OCI-LY3 (cell line): Measurements from ENCODE around the gene ATOH1.

ENCODE experiments used
- H2AFZ ChIP-seq: fragments of 200-600, 300-600 bp; shearing (Covaris generic); 2 replicates; pipeline ENCODE4 v1.6.0; 2014; ENCODE audit warnings: antibody characterized with exemption, low read depth, low read length
- H3K27ac ChIP-seq: fragments of 200-600, 300-600 bp; sonication (generic); 2 replicates; pipeline ENCODE4 v1.5.1; 2014; ENCODE audit warnings: mild to moderate bottlenecking, low read length, moderate library complexity, mixed read lengths
- H3K27me3 ChIP-seq: fragments of 200-600, 300-600 bp; sonication (generic); 2 replicates; pipeline ENCODE4 v1.6.1; 2014; ENCODE audit warnings: low read depth, low read length, mixed read lengths
- H3K36me3 ChIP-seq: fragments of 200-600, 300-600 bp; sonication (generic); replicated peaks from 2 replicates; pipeline ENCODE3; 2014; ENCODE audit warnings: low read depth, low read length, mixed read lengths
- H3K4me1 ChIP-seq: fragments of 300-600, 200-600 bp; sonication (generic); 2 replicates; pipeline ENCODE4 v1.6.1; 2014; ENCODE audit warnings: low read length, mixed read lengths
- H3K4me2 ChIP-seq: fragments of 200-600, 300-600 bp; sonication (generic); 2 replicates; pipeline ENCODE4 v1.6.1; 2014; ENCODE audit warnings: low read length, mixed read lengths
- H3K4me3 ChIP-seq: fragments of 300-600, 200-600 bp; sonication (generic); 2 replicates; pipeline ENCODE4 v1.5.1; 2014; ENCODE audit warnings: antibody characterized with exemption, mild to moderate bottlenecking, low read length, moderate library complexity
- H3K79me2 ChIP-seq: fragments of 300-600, 200-600 bp; shearing (Covaris generic); 2 replicates; pipeline ENCODE4 v1.6.1; 2014; ENCODE audit warnings: mild to moderate bottlenecking, low read length, mixed read lengths
- H3K9ac ChIP-seq: fragments of 300-600, 200-600 bp; shearing (Covaris generic); 2 replicates; pipeline ENCODE4 v1.6.0; 2014; ENCODE audit warnings: mild to moderate bottlenecking, low read length, moderate library complexity
- H3K9me3 ChIP-seq: fragments of 200-600, 300-600 bp; shearing (Covaris generic); 2 replicates; pipeline ENCODE4 v1.6.1; 2014; ENCODE audit warnings: low read length, mixed read lengths; ENCODE audit not compliant: insufficient read depth
- H4K20me1 ChIP-seq: fragments of 200-600, 300-600 bp; sonication (generic); 2 replicates; pipeline ENCODE4 v1.6.1; 2016; ENCODE audit warnings: low read length, mixed read lengths; ENCODE audit not compliant: insufficient read depth
- EZH2phosphoT487 ChIP-seq: fragments of 200-600 bp; shearing (Covaris generic); IDR thresholded peaks from 2 replicates; pipeline ENCODE4 v1.6.1; 2018; ENCODE audit warnings: antibody characterized with exemption, mixed run types, low read depth
- TF ChIP-seq, protein P1 (sequence below): fragments of 200-600, 300-600 bp; sonication (generic); IDR thresholded peaks from 2 replicates; pipeline ENCODE4 v1.5.1; 2014; ENCODE audit warnings: antibody characterized with exemption, low read length, low read depth

Gene ATOH1

DNA sequence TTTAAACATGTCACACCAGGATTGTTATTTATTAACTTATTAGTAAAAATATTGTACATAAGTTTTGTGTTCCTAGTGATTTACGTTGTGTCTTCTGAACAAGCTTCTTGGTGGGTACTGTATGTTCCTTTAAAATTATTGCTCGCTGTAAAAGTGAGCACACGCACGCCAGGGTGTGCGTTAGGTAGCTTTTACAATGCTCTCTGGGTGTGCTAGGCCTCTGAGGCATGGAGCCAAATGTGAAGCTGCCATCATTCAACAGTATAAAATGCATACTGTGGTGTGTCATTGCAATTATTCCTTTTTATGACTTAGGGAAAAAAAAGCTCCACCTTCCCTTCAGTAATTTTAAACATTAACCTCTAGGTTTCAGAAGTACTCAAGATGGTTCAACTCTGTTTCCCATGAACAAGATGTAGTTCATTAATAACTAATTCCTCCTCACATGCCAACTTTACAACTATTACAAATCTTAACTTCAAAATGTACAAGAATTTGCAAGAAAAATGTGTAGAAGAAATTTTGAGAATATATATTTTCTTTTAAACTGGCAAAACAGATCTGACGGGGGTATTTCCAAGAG is 42.4 kb downstream of the ATOH1 start:
- no peaks in the 10 kb centered on the region for H3K36me3 ChIP-seq
- H3K27ac ChIP-seq, result no peak overlapping the region
- no peaks in the 10 kb centered on the region for H3K27me3 ChIP-seq
- H2AFZ ChIP-seq, result no peak overlapping the region
- H3K9me3 ChIP-seq, result no peaks in the 10 kb centered on the region
- no peak overlapping the region for H3K4me2 ChIP-seq
- TF ChIP-seq EZH2phosphoT487, result no peak
- TF ChIP-seq, protein P1, sequence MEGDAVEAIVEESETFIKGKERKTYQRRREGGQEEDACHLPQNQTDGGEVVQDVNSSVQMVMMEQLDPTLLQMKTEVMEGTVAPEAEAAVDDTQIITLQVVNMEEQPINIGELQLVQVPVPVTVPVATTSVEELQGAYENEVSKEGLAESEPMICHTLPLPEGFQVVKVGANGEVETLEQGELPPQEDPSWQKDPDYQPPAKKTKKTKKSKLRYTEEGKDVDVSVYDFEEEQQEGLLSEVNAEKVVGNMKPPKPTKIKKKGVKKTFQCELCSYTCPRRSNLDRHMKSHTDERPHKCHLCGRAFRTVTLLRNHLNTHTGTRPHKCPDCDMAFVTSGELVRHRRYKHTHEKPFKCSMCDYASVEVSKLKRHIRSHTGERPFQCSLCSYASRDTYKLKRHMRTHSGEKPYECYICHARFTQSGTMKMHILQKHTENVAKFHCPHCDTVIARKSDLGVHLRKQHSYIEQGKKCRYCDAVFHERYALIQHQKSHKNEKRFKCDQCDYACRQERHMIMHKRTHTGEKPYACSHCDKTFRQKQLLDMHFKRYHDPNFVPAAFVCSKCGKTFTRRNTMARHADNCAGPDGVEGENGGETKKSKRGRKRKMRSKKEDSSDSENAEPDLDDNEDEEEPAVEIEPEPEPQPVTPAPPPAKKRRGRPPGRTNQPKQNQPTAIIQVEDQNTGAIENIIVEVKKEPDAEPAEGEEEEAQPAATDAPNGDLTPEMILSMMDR, result no peak
- H3K4me1 ChIP-seq, result no peaks in the 10 kb centered on the region
- no peak overlapping the region for H3K4me3 ChIP-seq
- H3K79me2 ChIP-seq, result no peaks in the 10 kb centered on the region
- H3K9ac ChIP-seq, result no peak overlapping the region
- H4K20me1 ChIP-seq, result no peaks in the 10 kb centered on the region

DNA sequence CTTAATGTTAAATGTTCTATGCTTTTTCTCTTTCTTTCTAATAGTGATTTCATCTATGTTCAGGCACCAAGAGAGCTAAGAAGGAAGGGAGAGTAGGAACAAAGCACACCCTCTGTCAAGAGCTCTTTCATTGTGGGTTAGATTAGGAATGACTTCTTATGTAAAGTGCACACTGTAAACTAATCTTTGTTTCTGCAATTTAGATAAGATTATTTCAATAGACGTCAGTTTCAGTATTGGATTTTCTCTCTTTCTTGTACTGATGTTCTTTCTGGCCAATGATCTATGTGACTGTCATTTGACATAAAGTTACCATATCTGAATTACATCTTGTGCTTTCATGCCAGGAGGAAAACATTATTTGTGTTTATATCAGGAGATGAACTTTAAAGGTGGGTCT is 48.2 kb downstream of the ATOH1 start:
- H2AFZ ChIP-seq, result no peak overlapping the region
- TF ChIP-seq, protein P1, result no peak
- TF ChIP-seq EZH2phosphoT487, result no peak
- H3K27me3 ChIP-seq, result no peaks in the 10 kb centered on the region
- H3K4me1 ChIP-seq, result peaks cover 7% of the 10 kb centered on the region
- no peaks in the 10 kb centered on the region for H3K36me3 ChIP-seq
- H3K27ac ChIP-seq, result no peak overlapping the region
- H3K79me2 ChIP-seq, result no peaks in the 10 kb centered on the region
- no peaks in the 10 kb centered on the region for H4K20me1 ChIP-seq
- no peak overlapping the region for H3K9ac ChIP-seq
- H3K9me3 ChIP-seq, result no peaks in the 10 kb centered on the region
- no peak overlapping the region for H3K4me3 ChIP-seq
- H3K4me2 ChIP-seq, result no peak overlapping the region

DNA sequence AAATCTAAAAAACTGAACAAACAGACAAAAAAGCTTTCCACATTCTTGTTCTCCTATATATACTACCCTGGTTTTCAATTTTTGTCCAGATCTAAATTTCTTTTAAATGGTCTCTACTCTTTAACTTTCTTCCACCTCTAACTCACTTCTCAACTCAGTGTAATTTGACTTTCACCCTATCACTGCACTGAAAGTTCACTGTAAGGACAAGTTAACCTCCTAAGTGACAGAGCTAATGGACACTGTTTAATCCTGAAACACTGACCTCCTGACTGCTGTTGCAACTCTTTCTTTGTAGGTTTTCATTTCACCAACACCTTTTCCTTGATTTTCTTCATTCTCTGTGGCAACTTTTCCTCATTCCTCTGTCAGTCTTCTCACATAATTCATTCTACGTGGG is 50.0 kb downstream of the ATOH1 start:
- H3K4me1 ChIP-seq, result peaks cover 7% of the 10 kb centered on the region
- no peaks in the 10 kb centered on the region for H3K36me3 ChIP-seq
- H3K27me3 ChIP-seq, result no peaks in the 10 kb centered on the region
- no peaks in the 10 kb centered on the region for H3K79me2 ChIP-seq
- no peaks in the 10 kb centered on the region for H3K9me3 ChIP-seq
- no peak for TF ChIP-seq EZH2phosphoT487
- TF ChIP-seq, protein P1, result no peak
- H2AFZ ChIP-seq, result no peak overlapping the region
- H4K20me1 ChIP-seq, result no peaks in the 10 kb centered on the region
- no peak overlapping the region for H3K4me2 ChIP-seq
- H3K4me3 ChIP-seq, result no peak overlapping the region
- H3K9ac ChIP-seq, result no peak overlapping the region
- H3K27ac ChIP-seq, result no peak overlapping the region

DNA sequence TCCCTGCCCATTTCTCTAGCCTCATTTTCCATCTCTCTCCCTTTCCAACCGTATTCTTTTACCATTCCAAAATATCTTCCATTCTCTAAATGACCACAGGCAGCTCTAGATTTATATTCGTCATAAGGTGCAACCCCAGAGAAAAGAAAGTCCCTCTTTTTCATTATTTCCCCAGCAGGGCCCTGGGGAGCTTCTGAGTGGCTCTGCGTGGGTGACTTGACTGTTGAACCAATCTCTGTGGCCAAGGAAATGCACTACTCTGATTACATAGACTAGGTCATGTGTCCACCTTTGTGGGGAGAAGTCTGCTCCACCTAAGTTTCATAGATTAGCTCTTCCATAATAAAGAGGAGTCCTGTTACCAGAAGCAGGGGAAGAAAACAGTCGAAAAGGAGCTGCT is 51.4 kb downstream of the ATOH1 start:
- no peak overlapping the region for H2AFZ ChIP-seq
- no peaks in the 10 kb centered on the region for H4K20me1 ChIP-seq
- no peak overlapping the region for H3K27ac ChIP-seq
- H3K4me3 ChIP-seq, result no peak overlapping the region
- TF ChIP-seq EZH2phosphoT487, result no peak
- TF ChIP-seq, protein P1, result no peak
- no peak overlapping the region for H3K4me2 ChIP-seq
- H3K9ac ChIP-seq, result no peak overlapping the region
- no peaks in the 10 kb centered on the region for H3K9me3 ChIP-seq
- H3K27me3 ChIP-seq, result no peaks in the 10 kb centered on the region
- no peaks in the 10 kb centered on the region for H3K36me3 ChIP-seq
- no peaks in the 10 kb centered on the region for H3K79me2 ChIP-seq
- peaks cover 7% of the 10 kb centered on the region for H3K4me1 ChIP-seq
